HepG2 (cell line): ENCODE results near the gene SECTM1. TPM values are rescaled to one million over a fixed set of nuclear protein-coding genes. Genes with fewer than 3 reads are reported as not detected.

Experiments
- EED ChIP-seq: sonication (generic); formaldehyde crosslinking; IDR thresholded peaks from 2 replicates; pipeline ENCODE4 v1.5.0; 2020; ENCODE audit warnings: mild to moderate bottlenecking, missing genetic modification reagents
- MXD3 ChIP-seq: IDR thresholded peaks from 2 replicates; pipeline ENCODE4 v1.6.1; 2016; ENCODE audit warnings: mild to moderate bottlenecking, missing biosample characterization, missing genetic modification reagents
- MXI1 ChIP-seq: IDR thresholded peaks from 3 replicates; pipeline ENCODE4 v1.6.1; 2012; ENCODE audit warnings: low read depth, low read length, inconsistent platforms, borderline replicate concordance
- PHB2 ChIP-seq: fragments of 450-650 bp; IDR thresholded peaks from 2 replicates; pipeline ENCODE4 v1.6.1; 2018; ENCODE audit not compliant: partially characterized antibody
- PLRG1 ChIP-seq: fragments of 450-650 bp; conservative IDR thresholded peaks from 2 replicates; pipeline ENCODE4 v1.6.1; 2016
- RARA ChIP-seq: IDR thresholded peaks from 2 replicates; pipeline ENCODE4 v1.6.1; 2016; ENCODE audit warnings: missing genetic modification reagents, missing compliant biosample characterization
- RFXANK ChIP-seq: IDR thresholded peaks from 2 replicates; pipeline ENCODE4 v1.6.1; 2016
- SAFB2 ChIP-seq: sonication (generic); formaldehyde crosslinking; IDR thresholded peaks from 2 replicates; pipeline ENCODE4 v1.5.1; 2020; ENCODE audit warnings: missing genetic modification reagents, low read depth, mild to moderate bottlenecking, borderline replicate concordance
- SOX5 ChIP-seq: IDR thresholded peaks from 2 replicates; pipeline ENCODE4 v1.6.1; 2016; ENCODE audit warnings: borderline replicate concordance
- SP1 ChIP-seq, 2 experiments: fragments of 450-650 bp in 1 of 2; sonication (generic) in 1 of 2; formaldehyde crosslinking in 1 of 2; IDR thresholded peaks; 2 replicates each; pipeline versions ENCODE4 v1.4.0 to v1.6.1; 2016 to 2020; ENCODE audit warnings: missing genetic modification reagents in 1 of 2
- SYNCRIP ChIP-seq: fragments of 200-400 bp; formaldehyde crosslinking; IDR thresholded peaks from 2 replicates; pipeline ENCODE4 v1.6.1; 2018; ENCODE audit warnings: mild to moderate bottlenecking, low read depth, low read length; ENCODE audit not compliant: insufficient read depth
- TAF1 ChIP-seq: sonication (generic); formaldehyde crosslinking; IDR thresholded peaks from 2 replicates; pipeline ENCODE4 v1.4.0; 2020; ENCODE audit warnings: missing genetic modification reagents
- TEAD2 ChIP-seq: sonication (generic); formaldehyde crosslinking; IDR thresholded peaks from 2 replicates; pipeline ENCODE4 v1.9.0; 2021; ENCODE audit warnings: missing genetic modification reagents
- ZBTB44 ChIP-seq: sonication (generic); formaldehyde crosslinking; IDR thresholded peaks from 2 replicates; pipeline ENCODE4 v1.4.0; 2020; ENCODE audit warnings: missing genetic modification reagents
- ZFYVE20 ChIP-seq: sonication (generic); formaldehyde crosslinking; IDR thresholded peaks from 2 replicates; pipeline ENCODE4 v1.8.0; 2023; ENCODE audit warnings: low read depth, mild to moderate bottlenecking, moderate library complexity, missing genetic modification reagents, borderline replicate concordance
- ZNF232 ChIP-seq: sonication (generic); formaldehyde crosslinking; IDR thresholded peaks from 2 replicates; pipeline ENCODE4 v1.4.0; 2020; ENCODE audit warnings: missing genetic modification reagents, borderline replicate concordance
- ZNF567 ChIP-seq: sonication (generic); formaldehyde crosslinking; IDR thresholded peaks from 2 replicates; pipeline ENCODE4 v1.8.1; 2023; ENCODE audit warnings: mild to moderate bottlenecking, missing genetic modification reagents, borderline replicate concordance
- ZNF737 ChIP-seq: sonication (generic); formaldehyde crosslinking; IDR thresholded peaks from 2 replicates; pipeline ENCODE4 v1.5.0; 2020; ENCODE audit warnings: missing genetic modification reagents, mild to moderate bottlenecking, borderline replicate concordance
- ZSCAN29 ChIP-seq: sonication (generic); formaldehyde crosslinking; conservative IDR thresholded peaks from 2 replicates; pipeline ENCODE4 v1.4.0; 2020; ENCODE audit warnings: mild to moderate bottlenecking, missing genetic modification reagents
- polyA plus RNA-seq, 8 experiments: library from polyadenylated mRNA; depleted of rRNA in 3 of 8; stranded (reverse) in 7 of 8; unstranded in 1 of 8; fragments of >200 nt; fragmentation: Illumina TruSeq in 4 of 8; extraction: Trizol in 4 of 8; gene quantifications; 2 replicates each; pipeline versions ENCODE4 v1.2.1 to v1.2.3, GENCODE V29; 2011 to 2016; ENCODE audit warnings: low read depth in 4 of 8, missing spikeins in 1 of 8, mixed read lengths in 1 of 8; ENCODE audit not compliant: insufficient read depth in 1 of 8
- total RNA-seq, 5 experiments: library from RNA; depleted of rRNA; stranded (reverse); fragments of >200 nt; fragmentation: Illumina TruSeq; extraction: Trizol; gene quantifications; 2 replicates each; pipeline ENCODE4 v1.2.3, GENCODE V29; 2016; ENCODE audit warnings: low read depth in 1 of 5
- TF ChIP-seq, protein P1 (sequence below): sonication (generic); formaldehyde crosslinking; IDR thresholded peaks from 2 replicates; pipeline ENCODE4; 2020; ENCODE audit warnings: missing genetic modification reagents, mild to moderate bottlenecking, borderline replicate concordance
- TF ChIP-seq, protein P2 (sequence below): sonication (generic); formaldehyde crosslinking; conservative IDR thresholded peaks from 2 replicates; pipeline ENCODE4 v1.4.0; 2020; ENCODE audit warnings: missing genetic modification reagents
- TF ChIP-seq, protein P3 (sequence below): IDR thresholded peaks from 2 replicates; pipeline ENCODE4 v1.6.1; 2016; ENCODE audit warnings: control low read depth

The SECTM1 gene
- total and polyA plus RNA-seq, 2 of the 13 experiments (the other 11 are each of a cell fraction or from before 2014, with no cell fraction given) = 3.5 to 5.3 TPM

DNA sequence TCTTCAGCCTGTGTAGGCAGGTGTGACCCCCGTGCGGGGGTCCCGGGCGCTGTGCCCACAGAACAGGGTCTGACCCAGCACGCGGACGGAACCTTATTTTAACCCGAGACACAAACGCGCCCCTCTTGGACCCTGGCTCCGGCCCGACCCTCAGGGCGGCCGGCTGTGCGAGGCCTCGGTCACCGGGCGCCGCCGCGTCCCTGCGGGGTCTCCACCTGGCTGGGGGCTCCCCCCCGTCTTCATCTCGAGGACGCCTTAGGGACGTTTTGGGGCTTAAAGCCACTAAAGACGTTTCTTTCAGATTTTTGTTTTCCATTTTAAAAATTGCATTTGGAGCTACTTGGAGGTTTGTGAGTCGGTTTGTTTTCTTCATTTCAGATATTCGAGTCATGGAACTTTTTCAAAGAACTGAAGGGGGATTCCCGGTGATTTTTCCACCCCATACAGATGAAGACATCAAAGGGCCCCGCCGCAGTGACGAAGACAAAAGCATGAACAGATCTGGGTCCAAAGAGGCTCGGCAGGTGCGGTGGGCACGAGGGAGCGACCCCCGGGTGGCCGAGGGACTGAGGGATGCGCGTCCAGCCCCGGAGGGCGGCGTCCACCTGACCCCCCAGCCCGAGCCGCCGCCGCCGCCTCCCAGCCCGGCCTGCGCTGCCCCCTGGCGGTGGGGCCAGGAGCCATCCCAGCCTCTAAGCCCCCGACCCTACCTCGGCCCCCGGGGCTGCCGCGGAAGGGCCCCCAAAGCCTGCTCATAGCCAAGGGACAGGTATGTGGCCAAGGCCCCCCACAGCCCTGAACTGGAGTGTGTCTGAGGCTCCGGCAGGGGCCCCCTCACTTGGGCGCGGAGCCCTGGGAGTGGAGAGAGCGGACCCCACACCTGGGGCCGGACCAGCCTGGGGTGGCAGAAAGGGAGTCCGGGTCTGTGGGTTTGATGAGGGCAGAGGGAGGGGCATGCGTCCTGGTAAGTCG is 12.3 kb downstream of the SECTM1 start (continued):
- TF ChIP-seq, protein P1, sequence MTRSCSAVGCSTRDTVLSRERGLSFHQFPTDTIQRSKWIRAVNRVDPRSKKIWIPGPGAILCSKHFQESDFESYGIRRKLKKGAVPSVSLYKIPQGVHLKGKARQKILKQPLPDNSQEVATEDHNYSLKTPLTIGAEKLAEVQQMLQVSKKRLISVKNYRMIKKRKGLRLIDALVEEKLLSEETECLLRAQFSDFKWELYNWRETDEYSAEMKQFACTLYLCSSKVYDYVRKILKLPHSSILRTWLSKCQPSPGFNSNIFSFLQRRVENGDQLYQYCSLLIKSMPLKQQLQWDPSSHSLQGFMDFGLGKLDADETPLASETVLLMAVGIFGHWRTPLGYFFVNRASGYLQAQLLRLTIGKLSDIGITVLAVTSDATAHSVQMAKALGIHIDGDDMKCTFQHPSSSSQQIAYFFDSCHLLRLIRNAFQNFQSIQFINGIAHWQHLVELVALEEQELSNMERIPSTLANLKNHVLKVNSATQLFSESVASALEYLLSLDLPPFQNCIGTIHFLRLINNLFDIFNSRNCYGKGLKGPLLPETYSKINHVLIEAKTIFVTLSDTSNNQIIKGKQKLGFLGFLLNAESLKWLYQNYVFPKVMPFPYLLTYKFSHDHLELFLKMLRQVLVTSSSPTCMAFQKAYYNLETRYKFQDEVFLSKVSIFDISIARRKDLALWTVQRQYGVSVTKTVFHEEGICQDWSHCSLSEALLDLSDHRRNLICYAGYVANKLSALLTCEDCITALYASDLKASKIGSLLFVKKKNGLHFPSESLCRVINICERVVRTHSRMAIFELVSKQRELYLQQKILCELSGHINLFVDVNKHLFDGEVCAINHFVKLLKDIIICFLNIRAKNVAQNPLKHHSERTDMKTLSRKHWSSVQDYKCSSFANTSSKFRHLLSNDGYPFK = no peak
- TF ChIP-seq SYNCRIP (no peak), ZBTB44 (CRISPR knock-in tag) (no peak), ZFYVE20 (CRISPR knock-in tag) (no peak), SAFB2 (CRISPR knock-in tag) (0 out of 2 replicates have a peak, but pooled peaks have one; percentile 47), ZNF232 (CRISPR knock-in tag) (no peak), EED (CRISPR knock-in tag) (no peak), TEAD2 (CRISPR knock-in tag) (no peak), RARA (CRISPR knock-in tag) (no peak), PHB2 (no peak), MXD3 (CRISPR knock-in tag) (no peak), RFXANK (CRISPR knock-in tag) (no peak), MXI1 (0 out of 3 replicates have a peak, but pooled peaks have one; percentile 40), SP1 (IDR thresholded peaks at IDR 0.05) (no peak), SP1 (CRISPR knock-in tag; IDR thresholded peaks at IDR 0.05) (no peak), TAF1 (CRISPR knock-in tag) (no peak), PLRG1 (no peak), ZNF567 (CRISPR knock-in tag) (no peak), ZNF737 (no peak; the same call in 1 of the 2 replicates), ZSCAN29 (CRISPR knock-in tag) (no peak), SOX5 (CRISPR knock-in tag) (no peak)
- TF ChIP-seq, protein P2, sequence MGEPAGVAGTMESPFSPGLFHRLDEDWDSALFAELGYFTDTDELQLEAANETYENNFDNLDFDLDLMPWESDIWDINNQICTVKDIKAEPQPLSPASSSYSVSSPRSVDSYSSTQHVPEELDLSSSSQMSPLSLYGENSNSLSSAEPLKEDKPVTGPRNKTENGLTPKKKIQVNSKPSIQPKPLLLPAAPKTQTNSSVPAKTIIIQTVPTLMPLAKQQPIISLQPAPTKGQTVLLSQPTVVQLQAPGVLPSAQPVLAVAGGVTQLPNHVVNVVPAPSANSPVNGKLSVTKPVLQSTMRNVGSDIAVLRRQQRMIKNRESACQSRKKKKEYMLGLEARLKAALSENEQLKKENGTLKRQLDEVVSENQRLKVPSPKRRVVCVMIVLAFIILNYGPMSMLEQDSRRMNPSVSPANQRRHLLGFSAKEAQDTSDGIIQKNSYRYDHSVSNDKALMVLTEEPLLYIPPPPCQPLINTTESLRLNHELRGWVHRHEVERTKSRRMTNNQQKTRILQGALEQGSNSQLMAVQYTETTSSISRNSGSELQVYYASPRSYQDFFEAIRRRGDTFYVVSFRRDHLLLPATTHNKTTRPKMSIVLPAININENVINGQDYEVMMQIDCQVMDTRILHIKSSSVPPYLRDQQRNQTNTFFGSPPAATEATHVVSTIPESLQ (CRISPR knock-in tag) = no peak
- TF ChIP-seq, protein P3, sequence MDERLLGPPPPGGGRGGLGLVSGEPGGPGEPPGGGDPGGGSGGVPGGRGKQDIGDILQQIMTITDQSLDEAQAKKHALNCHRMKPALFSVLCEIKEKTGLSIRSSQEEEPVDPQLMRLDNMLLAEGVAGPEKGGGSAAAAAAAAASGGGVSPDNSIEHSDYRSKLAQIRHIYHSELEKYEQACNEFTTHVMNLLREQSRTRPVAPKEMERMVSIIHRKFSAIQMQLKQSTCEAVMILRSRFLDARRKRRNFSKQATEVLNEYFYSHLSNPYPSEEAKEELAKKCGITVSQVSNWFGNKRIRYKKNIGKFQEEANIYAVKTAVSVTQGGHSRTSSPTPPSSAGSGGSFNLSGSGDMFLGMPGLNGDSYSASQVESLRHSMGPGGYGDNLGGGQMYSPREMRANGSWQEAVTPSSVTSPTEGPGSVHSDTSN = no peak
